ENCODE results near the gene RAB11FIP4.

The RAB11FIP4 gene

DNA sequence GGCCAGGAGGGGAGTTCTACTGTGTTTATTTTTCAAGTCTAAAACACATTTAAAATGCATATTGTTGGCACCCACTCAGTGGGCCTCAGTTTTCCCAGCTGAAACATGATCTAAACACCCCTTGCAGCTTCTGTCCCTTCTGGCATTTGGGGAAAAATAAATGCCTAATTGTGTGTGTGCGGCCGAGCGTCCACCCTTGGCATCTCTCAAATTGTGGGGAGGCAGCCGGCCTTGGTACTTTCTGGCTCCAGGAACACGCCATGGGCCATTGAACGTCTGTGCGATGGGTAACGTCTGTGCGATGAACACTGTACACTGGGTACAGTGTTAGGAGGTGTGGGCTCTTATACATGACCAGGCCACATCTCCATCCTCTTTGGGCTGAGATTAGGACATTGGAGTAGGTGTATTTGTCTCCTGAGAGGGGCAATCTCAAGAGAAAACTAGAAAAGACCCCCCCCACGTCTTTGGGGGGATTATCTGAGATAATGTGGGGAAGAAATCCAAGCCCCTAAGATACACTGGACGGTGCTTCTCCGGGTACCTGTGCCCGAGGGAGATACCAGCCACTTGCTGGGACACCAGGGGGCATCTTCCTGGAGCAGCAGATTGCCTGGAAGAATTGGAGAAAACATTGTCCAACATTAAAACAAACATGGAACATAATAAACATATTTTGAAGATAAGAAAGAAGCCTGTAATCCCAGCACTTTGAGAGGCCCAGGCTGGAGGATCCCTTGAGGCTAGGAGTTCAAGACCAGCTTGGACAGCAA, 54.9 kb downstream of the RAB11FIP4 start:
- Histone ChIP-seq H3K4me1 (no peaks in the 10 kb centered on the region), H3K9ac (no peak overlapping the region), H3K27ac (no peak overlapping the region), H2AFZ (no peak overlapping the region), H3K79me2 (peaks cover 10% of the 10 kb centered on the region), H3K4me3 (ENCODE audit: low read depth, low read length) (no peak overlapping the region), H3K36me3 (ENCODE audit: control insufficient read depth, insufficient read depth, low read length) (no peaks in the 10 kb centered on the region), H3K4me2 (ENCODE audit: low read length) (no peak overlapping the region), H3K9me3 (ENCODE audit: control insufficient read depth, low read length) (no peaks in the 10 kb centered on the region), H3K27me3 (ENCODE audit: control insufficient read depth, insufficient read depth, low read length) (no peaks in the 10 kb centered on the region)
- TF ChIP-seq, protein P1, sequence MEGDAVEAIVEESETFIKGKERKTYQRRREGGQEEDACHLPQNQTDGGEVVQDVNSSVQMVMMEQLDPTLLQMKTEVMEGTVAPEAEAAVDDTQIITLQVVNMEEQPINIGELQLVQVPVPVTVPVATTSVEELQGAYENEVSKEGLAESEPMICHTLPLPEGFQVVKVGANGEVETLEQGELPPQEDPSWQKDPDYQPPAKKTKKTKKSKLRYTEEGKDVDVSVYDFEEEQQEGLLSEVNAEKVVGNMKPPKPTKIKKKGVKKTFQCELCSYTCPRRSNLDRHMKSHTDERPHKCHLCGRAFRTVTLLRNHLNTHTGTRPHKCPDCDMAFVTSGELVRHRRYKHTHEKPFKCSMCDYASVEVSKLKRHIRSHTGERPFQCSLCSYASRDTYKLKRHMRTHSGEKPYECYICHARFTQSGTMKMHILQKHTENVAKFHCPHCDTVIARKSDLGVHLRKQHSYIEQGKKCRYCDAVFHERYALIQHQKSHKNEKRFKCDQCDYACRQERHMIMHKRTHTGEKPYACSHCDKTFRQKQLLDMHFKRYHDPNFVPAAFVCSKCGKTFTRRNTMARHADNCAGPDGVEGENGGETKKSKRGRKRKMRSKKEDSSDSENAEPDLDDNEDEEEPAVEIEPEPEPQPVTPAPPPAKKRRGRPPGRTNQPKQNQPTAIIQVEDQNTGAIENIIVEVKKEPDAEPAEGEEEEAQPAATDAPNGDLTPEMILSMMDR (IDR thresholded peaks at IDR 0.05), result no peak

DNA sequence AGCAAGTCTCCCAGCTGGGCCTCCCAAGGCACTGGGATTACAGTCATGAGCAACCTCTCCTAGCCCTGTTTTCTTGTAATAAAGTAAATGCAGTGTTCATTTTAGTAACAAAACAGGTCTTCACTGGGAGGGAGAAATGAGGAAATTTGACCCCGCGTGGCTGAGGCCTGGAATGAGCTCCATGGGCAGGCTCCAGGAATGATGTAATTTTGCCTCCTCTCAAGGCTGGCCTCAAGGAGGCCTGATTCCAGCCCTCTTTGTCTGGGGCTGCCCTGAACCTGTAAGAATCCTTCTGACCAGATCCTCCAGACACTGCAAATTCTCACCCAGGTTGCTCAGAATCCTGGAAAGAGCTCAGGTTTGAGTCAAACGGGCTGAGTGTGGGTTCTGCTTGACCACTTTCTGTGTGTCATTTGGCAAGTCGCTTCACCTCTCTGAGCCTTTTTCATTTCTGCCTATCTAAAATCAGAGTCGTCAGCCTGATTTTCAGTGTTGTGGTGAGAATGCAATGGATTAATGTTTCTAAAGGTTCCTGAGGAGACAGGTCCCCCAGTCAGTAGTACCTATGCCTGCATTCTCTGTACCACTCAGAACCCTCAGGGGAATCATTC, 57.1 kb downstream of the RAB11FIP4 start:
- Histone ChIP-seq H2AFZ (no peak overlapping the region), H3K9ac (no peak overlapping the region), H3K4me1 (no peaks in the 10 kb centered on the region), H3K9me3 (ENCODE audit: control insufficient read depth, low read length) (no peaks in the 10 kb centered on the region), H3K4me2 (ENCODE audit: low read length) (no peak overlapping the region), H3K36me3 (ENCODE audit: control insufficient read depth, insufficient read depth, low read length) (no peaks in the 10 kb centered on the region), H3K4me3 (ENCODE audit: low read depth, low read length) (no peak overlapping the region), H3K79me2 (peaks cover 12% of the 10 kb centered on the region), H3K27ac (no peak overlapping the region), H3K27me3 (ENCODE audit: control insufficient read depth, insufficient read depth, low read length) (no peaks in the 10 kb centered on the region)
- TF ChIP-seq, protein P1 (IDR thresholded peaks at IDR 0.05), result no peak

DNA sequence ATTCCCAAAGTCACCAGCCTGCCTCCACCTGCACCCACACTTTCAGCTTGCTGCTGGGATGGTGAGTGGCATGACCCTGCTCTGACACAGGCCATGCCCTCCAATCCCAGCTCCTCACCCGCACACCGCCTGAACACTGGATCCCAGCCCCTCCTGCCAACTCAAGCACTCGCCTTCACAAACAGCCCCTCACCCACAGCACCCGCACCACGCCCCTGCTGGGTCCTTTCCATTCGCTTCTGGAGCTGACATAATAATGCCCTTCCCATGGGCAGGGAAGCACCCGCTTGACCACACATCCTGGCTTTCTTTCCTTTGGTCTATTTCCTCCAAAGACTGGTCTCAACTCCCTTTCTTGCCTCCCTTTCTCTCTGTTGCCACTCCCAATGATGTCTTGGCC, 57.6 kb downstream of the RAB11FIP4 start:
- no peak overlapping the region for H3K4me3 ChIP-seq (ENCODE audit: low read depth, low read length)
- no peak overlapping the region for H3K9ac ChIP-seq
- TF ChIP-seq, protein P1 (IDR thresholded peaks at IDR 0.05), result no peak

DNA sequence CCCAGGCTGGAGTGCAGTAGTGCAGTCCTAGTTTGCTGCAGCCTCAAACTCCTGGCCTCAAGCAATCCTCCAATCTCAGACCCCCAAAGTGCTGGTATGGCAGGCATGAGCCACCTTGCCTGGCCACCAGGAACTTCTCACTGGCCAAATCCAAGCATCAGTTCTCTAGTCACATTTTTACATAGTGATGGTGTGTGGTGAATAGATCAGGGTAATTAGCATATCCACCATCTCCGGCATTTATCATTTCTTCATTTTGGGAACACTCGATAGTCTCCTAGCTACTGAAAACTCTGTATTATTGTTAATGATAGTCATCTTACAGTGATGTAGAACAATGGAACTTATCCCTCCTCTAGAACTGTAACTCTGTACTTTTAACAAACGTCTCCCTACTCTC, 58.3 kb downstream of the RAB11FIP4 start:
- no peak overlapping the region for H3K9ac ChIP-seq
- TF ChIP-seq, protein P1 (IDR thresholded peaks at IDR 0.05), result no peak
- H3K27ac ChIP-seq, result no peak overlapping the region
- peaks cover 13% of the 10 kb centered on the region for H3K79me2 ChIP-seq
- H3K4me2 ChIP-seq (ENCODE audit: low read length), result no peak overlapping the region
- H3K4me1 ChIP-seq, result no peaks in the 10 kb centered on the region
- no peak overlapping the region for H3K4me3 ChIP-seq (ENCODE audit: low read depth, low read length)
- no peaks in the 10 kb centered on the region for H3K27me3 ChIP-seq (ENCODE audit: control insufficient read depth, insufficient read depth, low read length)
- no peak overlapping the region for H2AFZ ChIP-seq
- H3K36me3 ChIP-seq (ENCODE audit: control insufficient read depth, insufficient read depth, low read length), result no peaks in the 10 kb centered on the region
- no peaks in the 10 kb centered on the region for H3K9me3 ChIP-seq (ENCODE audit: control insufficient read depth, low read length)

More for the DNA sequence above, 57.6 kb downstream of the RAB11FIP4 start:
- Histone ChIP-seq H3K4me2 (ENCODE audit: low read length) (no peak overlapping the region), H3K9me3 (ENCODE audit: control insufficient read depth, low read length) (no peaks in the 10 kb centered on the region), H3K36me3 (ENCODE audit: control insufficient read depth, insufficient read depth, low read length) (no peaks in the 10 kb centered on the region), H2AFZ (no peak overlapping the region), H3K4me1 (no peaks in the 10 kb centered on the region), H3K79me2 (peaks cover 12% of the 10 kb centered on the region), H3K27ac (no peak overlapping the region), H3K27me3 (ENCODE audit: control insufficient read depth, insufficient read depth, low read length) (no peaks in the 10 kb centered on the region)
